Fibroblast of lung (primary cell): ENCODE data around the gene INHBC. TPM values are rescaled to one million over a fixed set of nuclear protein-coding genes. Genes with fewer than 3 reads are reported as not detected.

ENCODE experiments used
- DNase-seq, 2 donors: peaks; one replicate each; pipeline versions ENCODE4 v3.0.0 to v3.0.0-alpha.2; 2010; ENCODE audit warnings: low read depth in 2 of 2
- H2AFZ ChIP-seq: 2 replicates; pipeline ENCODE4 v1.5.1; 2012; ENCODE audit warnings: low read length, control low read depth, inconsistent platforms
- H3K27ac ChIP-seq: 2 replicates; pipeline ENCODE4 v1.5.1; 2011; ENCODE audit warnings: low read length, control low read depth; ENCODE audit not compliant: insufficient read depth
- H3K27me3 ChIP-seq: 2 replicates; pipeline ENCODE4 v1.5.1; 2011; ENCODE audit warnings: mild to moderate bottlenecking, low read length; ENCODE audit not compliant: control insufficient read depth, insufficient read depth
- H3K36me3 ChIP-seq: 2 replicates; pipeline ENCODE4 v1.5.1; 2011; ENCODE audit warnings: low read length; ENCODE audit not compliant: control insufficient read depth, insufficient read depth
- H3K4me1 ChIP-seq: 2 replicates; pipeline ENCODE4 v1.5.1; 2011; ENCODE audit warnings: low read length; ENCODE audit not compliant: control insufficient read depth, insufficient read depth; ENCODE audit errors: extremely low read depth
- H3K4me2 ChIP-seq: 2 replicates; pipeline ENCODE4 v1.5.1; 2011; ENCODE audit warnings: low read length, control low read depth; ENCODE audit not compliant: insufficient read depth; ENCODE audit errors: extremely low read depth
- H3K4me3 ChIP-seq, 4 experiments: fragments of 200-600 bp in 1 of 4; sonication (generic) in 1 of 4; replicated peaks in 1 of 4; 2 replicates each; pipeline ENCODE4 v1.5.1; 2011 to 2016; ENCODE audit warnings: low read length in 4 of 4, low read depth in 3 of 4, mild to moderate bottlenecking in 3 of 4, control low read depth in 2 of 4, inconsistent platforms in 1 of 4, mixed read lengths in 1 of 4; ENCODE audit not compliant: insufficient read depth in 1 of 4; ENCODE audit errors: control extremely low read depth in 1 of 4
- H3K79me2 ChIP-seq: 2 replicates; pipeline ENCODE4 v1.5.1; 2012; ENCODE audit warnings: mild to moderate bottlenecking, low read length, inconsistent platforms; ENCODE audit not compliant: control insufficient read depth, insufficient read depth
- H3K9ac ChIP-seq: 2 replicates; pipeline ENCODE4 v1.5.1; 2011; ENCODE audit warnings: mild to moderate bottlenecking, low read length, control low read depth; ENCODE audit not compliant: insufficient read depth
- H3K9me3 ChIP-seq: 2 replicates; pipeline ENCODE4 v1.5.1; 2012; ENCODE audit warnings: low read depth, low read length; ENCODE audit not compliant: control insufficient read depth, insufficient read depth
- H4K20me1 ChIP-seq: 2 replicates; pipeline ENCODE4 v1.5.1; 2011; ENCODE audit warnings: low read length; ENCODE audit not compliant: control insufficient read depth, insufficient read depth; ENCODE audit errors: extremely low read depth
- CTCF ChIP-seq, 2 donors: IDR thresholded peaks in 1 of 2; conservative IDR thresholded peaks in 1 of 2; 1 replicate in 1 of 2; 2 replicates in 1 of 2; pipeline ENCODE4 v1.5.1; 2011 to 2012; ENCODE audit warnings: low read length in 2 of 2, control low read depth in 1 of 2, inconsistent platforms in 1 of 2, low read depth in 1 of 2, mild to moderate bottlenecking in 1 of 2
- EZH2 ChIP-seq: IDR thresholded peaks from 2 replicates; pipeline ENCODE4 v1.5.1; 2012; ENCODE audit warnings: low read length, control low read depth, mild to moderate bottlenecking; ENCODE audit errors: missing control alignments
- polyA plus RNA-seq, 2 donors: library from polyadenylated mRNA; depleted of rRNA in 1 of 2; stranded (reverse) in 1 of 2; unstranded in 1 of 2; fragments of >200 nt; gene quantifications; 2 replicates each; pipeline ENCODE4 v1.2.1, GENCODE V29; 2011 to 2012; ENCODE audit warnings: missing spikeins in 1 of 2
- total RNA-seq: library from RNA; depleted of rRNA; stranded (reverse); fragments of >200 nt; gene quantifications from 2 replicates; pipeline ENCODE4 v1.2.1, GENCODE V29; 2014

The INHBC gene
- total and polyA plus RNA-seq, 2 donors (not counting 1 experiment from before 2014, with no cell fraction given) = 0.05 TPM; not detected in 1

- no peaks in the 10 kb centered on the region for H3K9me3 ChIP-seq
- H3K4me1 ChIP-seq = no peaks in the 10 kb centered on the region
- no peak for DNase-seq
- peaks cover 18% of the 10 kb centered on the region for H3K27me3 ChIP-seq
- H3K36me3 ChIP-seq = no peaks in the 10 kb centered on the region
- no peak overlapping the region for H2AFZ ChIP-seq
- no peak overlapping the region for H3K9ac ChIP-seq
- no peak overlapping the region for H3K4me2 ChIP-seq
- no peaks in the 10 kb centered on the region for H3K79me2 ChIP-seq
- no peaks in the 10 kb centered on the region for H4K20me1 ChIP-seq
- no peak overlapping the region for H3K27ac ChIP-seq
- TF ChIP-seq EZH2 = no peak
- no peak overlapping the region for H3K4me3 ChIP-seq
Measured at GRCh38 chr12:57467212-57467874, 32.8 kb downstream of the INHBC start.

DNA sequence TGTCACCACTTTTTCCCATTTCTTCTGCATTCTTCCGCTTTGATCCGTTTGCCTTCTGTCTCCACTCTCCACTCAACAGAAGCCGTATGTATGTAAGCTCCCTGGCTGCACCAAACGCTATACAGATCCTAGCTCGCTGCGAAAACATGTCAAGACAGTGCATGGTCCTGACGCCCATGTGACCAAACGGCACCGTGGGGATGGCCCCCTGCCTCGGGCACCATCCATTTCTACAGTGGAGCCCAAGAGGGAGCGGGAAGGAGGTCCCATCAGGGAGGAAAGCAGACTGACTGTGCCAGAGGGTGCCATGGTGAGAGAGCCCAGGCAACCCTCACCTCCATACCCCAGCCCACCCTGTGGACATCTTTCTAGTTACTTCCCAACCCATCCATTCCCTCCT, 33.3 kb downstream of the INHBC start:
- H3K4me3 ChIP-seq = no peak overlapping the region
- no peak overlapping the region for H3K9ac ChIP-seq
- no peaks in the 10 kb centered on the region for H3K4me1 ChIP-seq
- TF ChIP-seq CTCF (conservative IDR thresholded peaks at IDR 0.05 in 1 of 2, IDR thresholded peaks at IDR 0.05 in 1 of 2; ENCODE audit: low read depth in 1 of 2, low read length in 2 of 2) = no peak
- TF ChIP-seq EZH2 = no peak
- H4K20me1 ChIP-seq = no peaks in the 10 kb centered on the region
- H3K4me2 ChIP-seq = no peak overlapping the region
- H3K9me3 ChIP-seq = no peaks in the 10 kb centered on the region
- no peaks in the 10 kb centered on the region for H3K79me2 ChIP-seq
- H3K27me3 ChIP-seq = peaks cover 24% of the 10 kb centered on the region
- H2AFZ ChIP-seq = no peak overlapping the region
- H3K27ac ChIP-seq = no peak overlapping the region
- no peaks in the 10 kb centered on the region for H3K36me3 ChIP-seq
- no peak for DNase-seq

GRCh38 chr12:57469296-57470164, 34.9 kb downstream of the INHBC start:
- Histone ChIP-seq H4K20me1 (no peaks in the 10 kb centered on the region), H3K36me3 (no peaks in the 10 kb centered on the region)
- TF ChIP-seq EZH2 (no peak), CTCF (conservative IDR thresholded peaks at IDR 0.05 in 1 of 2, IDR thresholded peaks at IDR 0.05 in 1 of 2; ENCODE audit: low read depth in 1 of 2, low read length in 2 of 2) (no peak)

More at GRCh38 chr12:57469296-57470164, 34.9 kb downstream of the INHBC start:
- no peaks in the 10 kb centered on the region for H3K79me2 ChIP-seq
- H3K4me3 ChIP-seq = no peak overlapping the region
- no peak for DNase-seq
- H3K4me2 ChIP-seq = no peak overlapping the region
- no peaks in the 10 kb centered on the region for H3K9me3 ChIP-seq
- no peak overlapping the region for H3K27ac ChIP-seq
- H3K4me1 ChIP-seq = no peaks in the 10 kb centered on the region
- H3K27me3 ChIP-seq = peaks cover 38% of the 10 kb centered on the region
- H2AFZ ChIP-seq = no peak overlapping the region
- no peak overlapping the region for H3K9ac ChIP-seq
